ENCODE data around the gene HIP1.
A peak's percentile ranks its signal among the peaks of the same experiment; 100 is the strongest.

Gene HIP1

DNA sequence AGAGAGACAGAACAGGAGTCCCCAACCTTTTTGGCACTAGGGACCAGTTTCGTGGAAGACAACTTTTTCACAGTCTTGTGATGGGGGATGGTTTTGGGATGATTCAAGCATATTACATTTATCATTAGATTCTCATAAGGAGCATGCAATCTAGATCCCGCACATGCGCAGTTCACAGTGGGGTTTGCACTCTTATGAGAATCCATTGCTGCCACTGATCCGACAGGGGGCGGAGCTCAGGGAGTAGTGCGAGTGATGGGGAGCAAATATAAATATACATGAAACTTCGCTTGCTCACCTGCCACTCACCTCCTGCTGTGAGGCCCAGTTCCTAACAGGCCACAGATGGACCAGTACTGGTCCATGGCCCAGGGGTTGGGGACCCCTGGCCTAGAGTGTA lies 19.1 kb upstream of the HIP1 start:
- Mint-ChIP-seq H3K4me3 (no peak overlapping the region), H3K27ac (no peak overlapping the region), H3K27me3 (ENCODE audit: low read depth) (no peaks in the 10 kb centered on the region), H3K4me1 (ENCODE audit: low read depth) (peaks cover 3% of the 10 kb centered on the region), H3K36me3 (ENCODE audit: low read depth) (no peaks in the 10 kb centered on the region), H3K9me3 (no peaks in the 10 kb centered on the region)
- no peak for DNase-seq (ENCODE audit: low spot score)

DNA sequence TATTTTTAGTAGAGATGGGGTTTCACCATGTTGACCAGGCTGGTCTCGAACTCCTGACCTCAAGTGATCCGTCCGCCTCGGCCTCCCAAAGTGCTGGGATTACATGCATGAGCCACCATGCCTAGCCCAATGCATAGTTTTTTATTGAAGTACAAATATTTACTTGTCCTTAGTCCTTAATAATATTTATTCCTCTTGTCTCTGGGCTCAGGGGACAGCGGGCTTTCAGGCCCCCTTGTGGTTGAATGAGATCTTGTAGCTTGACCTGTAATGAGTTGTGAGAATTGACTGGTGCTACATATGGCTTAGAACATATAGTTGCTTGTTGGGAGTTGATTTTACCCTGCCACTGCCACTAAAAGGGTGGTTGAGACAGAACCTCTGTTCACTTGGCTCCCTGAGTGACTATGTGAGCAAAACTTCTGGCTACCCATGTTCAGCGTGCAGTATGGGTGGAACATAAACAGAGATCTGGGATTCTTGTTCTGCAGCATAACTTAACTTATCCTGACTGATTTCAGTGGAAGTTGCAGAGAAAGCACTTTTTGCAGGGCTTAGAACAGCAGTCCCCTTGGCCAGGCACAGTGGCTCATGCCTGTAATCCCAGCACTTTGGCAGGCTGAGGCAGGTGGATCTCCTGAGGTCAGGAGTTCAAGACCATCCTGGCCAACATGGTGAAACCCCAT lies 18.4 kb upstream of the HIP1 start:
- no peak for DNase-seq (ENCODE audit: low spot score)
- Mint-ChIP-seq H3K4me3 (no peak overlapping the region), H3K4me1 (ENCODE audit: low read depth) (peaks cover under 1% of the 10 kb centered on the region), H3K9me3 (no peaks in the 10 kb centered on the region), H3K36me3 (ENCODE audit: low read depth) (no peaks in the 10 kb centered on the region), H3K27ac (no peak overlapping the region), H3K27me3 (ENCODE audit: low read depth) (no peaks in the 10 kb centered on the region)

DNA sequence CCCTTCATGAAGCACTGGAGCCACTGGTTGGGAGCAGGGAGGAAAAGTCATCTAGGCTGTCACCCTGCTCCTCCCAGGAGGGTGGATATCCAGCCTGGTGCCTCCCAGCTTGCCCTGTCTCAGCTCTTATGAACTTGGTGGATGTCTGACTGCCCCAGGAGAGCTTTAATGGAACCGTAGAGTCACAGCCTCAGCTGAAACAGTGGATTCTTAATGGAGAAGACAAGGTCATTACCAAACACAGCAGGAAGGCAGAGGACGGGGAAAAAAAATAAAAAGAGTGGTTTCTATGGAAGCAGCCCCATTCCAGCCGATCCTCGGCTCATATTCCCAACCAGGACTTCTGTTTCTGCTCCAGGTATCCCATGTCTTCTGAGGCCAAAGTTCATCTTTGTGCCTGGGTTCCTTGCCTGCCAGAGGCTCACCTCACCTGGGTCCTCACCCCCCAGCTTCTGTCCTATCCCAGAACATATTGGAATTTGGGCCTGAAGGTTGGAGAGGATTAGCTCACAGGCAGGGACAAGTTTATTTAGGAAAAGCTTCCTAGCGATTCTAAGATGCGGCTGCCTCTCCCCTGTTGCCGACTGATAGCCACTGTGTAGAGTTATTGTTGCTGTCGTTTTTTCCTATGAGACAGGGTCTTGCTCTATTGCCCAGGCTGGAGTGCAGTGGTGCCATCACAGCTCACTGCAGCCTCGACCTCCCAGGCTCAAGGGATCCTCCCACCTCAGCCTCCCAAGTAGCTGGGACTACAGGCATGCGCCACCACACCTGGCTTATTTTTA lies 17.7 kb upstream of the HIP1 start:
- H3K9me3 Mint-ChIP-seq: no peaks in the 10 kb centered on the region
- no peak overlapping the region for H3K27ac Mint-ChIP-seq
- H3K36me3 Mint-ChIP-seq (ENCODE audit: low read depth): no peaks in the 10 kb centered on the region
- H3K27me3 Mint-ChIP-seq (ENCODE audit: low read depth): no peaks in the 10 kb centered on the region
- no peak for DNase-seq (ENCODE audit: low spot score)
- no peaks in the 10 kb centered on the region for H3K4me1 Mint-ChIP-seq (ENCODE audit: low read depth)
- no peak overlapping the region for H3K4me3 Mint-ChIP-seq

DNA sequence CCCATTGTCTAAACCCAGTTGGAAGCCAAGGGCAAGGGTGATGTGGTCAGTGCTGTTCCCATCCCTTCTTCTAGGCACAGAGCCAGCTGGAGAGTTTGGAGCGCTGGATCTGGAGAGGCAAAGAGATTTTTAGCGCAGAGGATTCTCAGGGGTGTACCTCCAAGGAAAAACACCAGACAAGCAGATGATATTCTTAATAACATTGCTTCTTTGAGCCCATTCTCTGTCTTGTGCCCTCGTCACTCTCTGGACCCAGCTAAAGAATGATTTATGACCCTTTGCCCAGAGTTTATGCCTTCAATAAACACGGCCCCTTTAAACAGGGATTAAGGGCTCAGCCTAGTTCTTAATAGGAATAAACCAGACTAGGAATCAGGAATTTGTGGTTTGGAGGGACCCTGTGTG lies 4.7 kb upstream of the HIP1 start:
- H3K9me3 Mint-ChIP-seq: no peaks in the 10 kb centered on the region
- no peak overlapping the region for H3K27ac Mint-ChIP-seq
- H3K4me1 Mint-ChIP-seq (ENCODE audit: low read depth): peaks cover 9% of the 10 kb centered on the region
- H3K36me3 Mint-ChIP-seq (ENCODE audit: low read depth): no peaks in the 10 kb centered on the region
- no peak overlapping the region for H3K4me3 Mint-ChIP-seq
- no peak for DNase-seq (ENCODE audit: low spot score)
- peaks cover 12% of the 10 kb centered on the region for H3K27me3 Mint-ChIP-seq (ENCODE audit: low read depth)

DNA sequence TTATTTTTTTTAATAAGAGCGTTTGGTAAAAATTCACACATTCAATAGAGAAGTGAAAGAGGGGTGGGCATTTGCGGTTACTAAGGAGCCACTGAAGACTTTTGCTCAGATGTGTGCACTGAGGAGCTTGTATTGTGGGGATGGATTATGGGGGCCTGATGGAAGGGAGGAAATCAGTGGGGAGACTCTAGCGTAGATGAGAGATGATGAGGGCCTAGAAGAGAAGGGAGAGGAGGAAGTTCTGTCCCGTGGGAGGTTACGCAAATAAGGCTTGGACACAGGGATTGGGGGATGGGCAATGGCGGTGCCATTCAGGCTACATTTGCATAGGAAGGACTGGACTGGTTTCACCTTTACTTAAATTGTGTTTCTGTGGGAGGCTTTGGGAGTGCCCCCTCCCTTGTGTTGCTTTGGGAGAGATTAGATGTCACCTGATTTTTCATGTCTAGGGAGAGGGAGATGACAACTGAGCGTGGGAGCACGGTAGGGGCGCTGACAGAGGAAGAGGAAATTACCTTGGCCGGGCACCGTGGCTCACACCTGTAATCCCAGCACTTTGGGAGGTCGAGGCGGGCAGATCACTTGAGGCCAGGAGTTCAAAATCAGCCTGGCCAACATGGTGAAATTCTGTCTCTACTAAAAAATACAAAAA lies 2.2 kb upstream of the HIP1 start:
- no peak overlapping the region for H3K27ac Mint-ChIP-seq
- no peak for DNase-seq (ENCODE audit: low spot score)
- H3K36me3 Mint-ChIP-seq (ENCODE audit: low read depth): no peaks in the 10 kb centered on the region
- H3K4me1 Mint-ChIP-seq (ENCODE audit: low read depth): peaks cover 12% of the 10 kb centered on the region
- no peaks in the 10 kb centered on the region for H3K9me3 Mint-ChIP-seq
- peaks cover 21% of the 10 kb centered on the region for H3K27me3 Mint-ChIP-seq (ENCODE audit: low read depth)
- no peak overlapping the region for H3K4me3 Mint-ChIP-seq

DNA sequence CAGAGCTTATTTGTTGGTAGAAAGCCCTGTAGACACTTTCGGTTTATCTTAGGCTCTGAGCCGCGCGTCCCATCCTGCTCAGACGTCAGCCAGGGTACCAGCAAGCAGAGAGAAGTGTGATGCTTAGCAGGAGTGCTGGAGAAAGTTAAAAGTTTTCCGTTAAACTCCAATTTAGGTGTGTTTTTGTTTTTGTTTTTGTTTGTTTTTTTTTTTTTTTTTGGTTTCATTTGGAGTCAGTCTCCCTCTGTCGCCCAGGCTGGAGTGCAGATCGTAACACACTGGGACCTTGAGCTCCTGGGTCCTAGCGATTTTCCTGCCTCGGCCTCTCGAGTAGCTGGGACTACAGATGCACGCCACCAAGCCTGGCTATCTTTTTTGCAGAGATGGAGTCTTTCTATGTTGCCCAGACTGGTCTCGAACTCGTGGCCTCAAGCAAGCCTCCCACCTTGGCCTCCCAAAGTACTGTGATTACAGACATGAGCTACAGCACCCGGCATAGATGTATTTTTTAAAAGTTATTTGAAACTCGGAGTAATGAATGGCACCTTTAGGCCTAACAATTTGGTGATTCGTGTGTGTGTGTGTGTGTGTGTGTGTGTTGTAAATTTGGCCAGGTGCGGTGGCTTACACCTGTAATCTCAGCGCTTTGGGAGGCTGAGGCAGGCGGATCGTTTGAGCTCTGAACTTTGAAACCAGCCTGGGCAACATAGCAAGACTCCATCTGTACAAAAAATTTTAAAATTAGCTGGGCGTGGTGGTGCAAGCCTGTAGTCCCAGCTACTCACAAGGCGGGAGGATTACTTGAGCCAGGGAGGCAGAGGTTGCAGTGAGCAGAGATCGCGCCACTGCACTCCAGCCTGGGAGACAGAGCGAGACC lies 1.3 kb upstream of the HIP1 start:
- DNase-seq (ENCODE audit: low spot score): no peak
- H3K27ac Mint-ChIP-seq: peak overlapping the region; percentile 98
- H3K9me3 Mint-ChIP-seq: no peaks in the 10 kb centered on the region
- H3K36me3 Mint-ChIP-seq (ENCODE audit: low read depth): no peaks in the 10 kb centered on the region
- peaks cover 21% of the 10 kb centered on the region for H3K27me3 Mint-ChIP-seq (ENCODE audit: low read depth)
- H3K4me1 Mint-ChIP-seq (ENCODE audit: low read depth): peaks cover 12% of the 10 kb centered on the region
- H3K4me3 Mint-ChIP-seq: peak overlapping the region; percentile 94

DNA sequence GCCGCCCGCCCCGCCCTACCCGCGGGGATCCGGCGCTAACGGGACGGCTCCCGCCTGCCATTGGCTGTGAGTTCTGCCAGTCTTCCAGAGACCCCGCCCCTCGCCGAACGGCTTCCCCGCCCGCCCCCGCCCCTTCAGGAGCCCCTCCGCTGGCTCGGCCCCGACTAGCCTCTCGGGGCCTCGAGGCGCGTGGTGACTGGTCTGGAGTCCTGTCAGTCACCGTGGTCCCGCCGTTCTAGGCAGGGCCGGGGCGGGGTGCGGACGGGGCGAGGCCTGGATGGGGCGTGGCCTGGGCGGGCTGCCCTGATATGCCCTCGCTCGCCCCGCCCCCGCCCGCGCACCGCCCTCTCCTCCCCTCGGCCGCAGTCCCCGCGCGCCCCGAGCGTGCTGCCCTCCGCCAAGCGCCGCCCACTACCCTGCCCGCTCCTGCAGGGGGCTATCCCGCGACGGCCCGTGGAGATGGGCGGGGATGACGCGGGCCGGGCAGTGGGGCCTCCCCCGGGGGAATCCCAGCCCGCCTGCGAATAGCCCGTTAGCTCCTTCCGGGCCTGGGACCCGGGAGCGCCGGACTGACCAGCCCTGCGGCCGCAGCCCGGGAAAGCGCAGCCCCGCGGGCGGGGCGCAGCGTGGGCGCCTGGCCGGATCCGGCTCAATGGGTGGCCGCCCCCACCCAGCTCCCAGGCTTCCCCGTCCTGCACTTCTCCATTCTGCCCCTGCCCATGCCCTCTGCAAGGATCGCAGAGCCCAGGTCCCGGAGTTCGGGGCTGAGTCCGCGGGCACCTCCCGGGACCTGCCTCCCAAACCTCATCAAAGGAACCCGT lies 444 bp upstream of the HIP1 start:
- Mint-ChIP-seq H3K27ac (peak overlapping the region; percentile 98), H3K4me3 (peak overlapping the region; percentile 94), H3K4me1 (ENCODE audit: low read depth) (peaks cover 12% of the 10 kb centered on the region), H3K9me3 (no peaks in the 10 kb centered on the region), H3K36me3 (ENCODE audit: low read depth) (no peaks in the 10 kb centered on the region), H3K27me3 (ENCODE audit: low read depth) (peaks cover 19% of the 10 kb centered on the region)
- DNase-seq (ENCODE audit: low spot score): peak; percentile 99

DNA sequence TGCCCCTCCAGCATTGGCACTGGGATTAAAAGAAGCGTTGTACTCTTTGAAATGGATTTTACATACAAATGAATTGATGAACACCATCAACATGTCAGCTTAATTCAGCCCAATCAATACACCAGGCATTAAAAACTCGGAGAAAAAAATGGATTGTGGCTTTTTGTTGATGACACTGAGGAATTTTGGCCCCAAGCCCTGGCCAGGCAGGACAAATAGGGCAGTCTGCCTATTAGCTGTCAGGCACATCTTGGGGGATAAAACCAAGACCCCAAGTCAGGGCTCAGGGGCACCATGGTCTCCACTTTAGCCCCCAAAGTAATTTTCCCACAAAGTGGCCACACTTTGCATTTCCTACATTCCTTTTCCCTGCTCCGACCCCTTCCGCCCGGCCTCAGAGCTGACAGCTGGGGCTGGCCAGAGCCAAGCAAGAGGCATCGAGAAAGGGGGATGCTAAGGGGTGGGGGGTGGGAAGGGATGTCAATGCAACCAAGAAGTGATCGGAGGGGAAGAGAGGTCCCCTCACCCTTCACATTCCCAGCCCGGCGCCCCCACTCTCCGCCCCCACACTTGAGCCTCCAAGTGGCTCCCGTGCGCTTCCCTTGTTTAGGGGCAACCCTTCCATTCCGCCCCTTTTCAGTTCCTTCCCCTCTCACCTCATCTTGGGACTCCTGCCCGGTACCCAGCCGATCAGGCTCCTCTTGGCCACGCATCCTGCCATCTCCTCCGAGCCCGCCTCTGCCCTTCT lies 711 bp downstream of the HIP1 start:
- DNase-seq (ENCODE audit: low spot score): no peak
- Mint-ChIP-seq H3K9me3 (no peaks in the 10 kb centered on the region), H3K4me3 (peak overlapping the region; percentile 83), H3K27me3 (ENCODE audit: low read depth) (peaks cover 16% of the 10 kb centered on the region), H3K36me3 (ENCODE audit: low read depth) (no peaks in the 10 kb centered on the region), H3K4me1 (ENCODE audit: low read depth) (peaks cover 12% of the 10 kb centered on the region), H3K27ac (peak overlapping the region; percentile 55)

DNA sequence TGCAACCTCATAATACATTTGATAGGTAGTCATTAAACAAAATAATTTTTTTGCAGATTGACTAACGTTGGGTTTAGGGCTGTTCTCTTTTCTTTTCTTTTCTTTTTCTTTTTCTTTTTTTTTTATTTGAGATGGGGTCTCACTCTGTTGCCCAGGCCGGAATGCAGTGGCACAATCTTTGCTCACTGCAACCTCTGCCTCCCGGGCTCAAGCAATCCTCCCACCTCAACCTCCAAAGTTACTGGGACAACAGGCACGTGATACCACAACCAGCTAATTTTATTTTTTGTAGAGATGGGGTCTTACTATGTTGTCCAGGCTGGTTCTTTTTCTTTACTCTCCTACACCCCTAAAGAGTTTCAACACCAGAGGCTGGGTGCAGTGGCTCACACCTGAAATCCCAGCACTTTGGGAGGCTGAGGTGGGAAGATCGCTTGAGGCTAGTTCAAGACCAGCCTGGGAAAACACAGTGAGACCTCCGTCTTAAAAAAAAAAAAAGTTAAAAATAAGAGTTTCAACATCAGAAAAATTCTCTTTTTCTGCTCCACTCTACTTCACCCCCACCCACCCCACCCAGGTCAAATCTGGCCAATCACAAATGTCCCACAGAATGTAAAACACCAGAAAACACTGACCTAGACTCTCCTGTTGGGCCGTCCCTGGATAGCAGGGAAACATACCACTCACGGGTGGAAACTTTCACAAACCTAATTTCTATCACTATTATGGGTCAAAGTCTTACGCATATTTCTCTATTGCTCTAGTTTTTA lies 3.0 kb downstream of the HIP1 start:
- Mint-ChIP-seq H3K27me3 (ENCODE audit: low read depth) (peaks cover 13% of the 10 kb centered on the region), H3K27ac (no peak overlapping the region), H3K36me3 (ENCODE audit: low read depth) (no peaks in the 10 kb centered on the region), H3K4me3 (no peak overlapping the region), H3K4me1 (ENCODE audit: low read depth) (peaks cover 8% of the 10 kb centered on the region), H3K9me3 (no peaks in the 10 kb centered on the region)
- no peak for DNase-seq (ENCODE audit: low spot score)

DNA sequence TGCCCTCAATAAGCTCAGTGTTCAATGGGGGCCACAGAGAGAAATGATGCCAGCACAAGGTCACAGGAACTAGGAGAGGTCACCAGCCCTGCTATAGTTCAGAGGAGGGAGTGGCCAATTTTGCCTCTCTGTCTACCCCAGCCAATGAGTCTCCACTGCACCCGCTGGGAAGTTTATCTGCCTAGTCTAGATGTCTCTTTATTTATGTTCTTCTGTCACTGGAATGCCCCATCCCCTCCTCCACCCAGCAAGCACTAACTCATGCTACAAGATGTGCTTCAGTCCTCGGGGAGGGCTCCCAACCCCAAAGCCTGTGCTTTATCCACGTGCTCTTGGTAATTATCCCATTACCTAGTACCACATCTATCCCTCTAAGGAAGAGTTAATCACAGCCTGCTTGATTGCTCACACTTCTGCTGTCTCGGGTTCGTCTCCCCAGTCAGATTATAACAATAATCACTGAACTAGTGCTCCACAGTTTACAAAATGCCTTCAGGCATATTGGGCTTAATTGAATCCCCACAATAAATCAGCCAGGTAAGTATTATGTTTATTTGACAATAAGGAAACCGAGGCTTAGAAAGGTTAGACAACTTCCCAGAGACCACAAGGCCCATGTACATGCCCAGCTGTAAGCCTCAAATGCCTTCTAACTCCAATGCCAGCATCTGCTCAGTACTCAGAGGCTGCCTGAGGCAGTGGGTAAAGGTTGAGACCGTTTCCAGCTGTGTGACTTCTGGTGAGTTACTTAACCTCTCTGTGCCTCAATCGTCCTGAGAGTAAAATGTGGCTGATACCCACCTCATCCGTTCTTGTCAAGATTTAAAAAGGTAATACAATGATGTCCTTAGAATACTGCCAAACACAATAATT lies 3.9 kb downstream of the HIP1 start:
- no peak overlapping the region for H3K4me3 Mint-ChIP-seq
- H3K27me3 Mint-ChIP-seq (ENCODE audit: low read depth): peaks cover 10% of the 10 kb centered on the region
- no peak overlapping the region for H3K27ac Mint-ChIP-seq
- DNase-seq (ENCODE audit: low spot score): no peak
- no peaks in the 10 kb centered on the region for H3K36me3 Mint-ChIP-seq (ENCODE audit: low read depth)
- H3K4me1 Mint-ChIP-seq (ENCODE audit: low read depth): peaks cover 10% of the 10 kb centered on the region
- no peaks in the 10 kb centered on the region for H3K9me3 Mint-ChIP-seq

DNA sequence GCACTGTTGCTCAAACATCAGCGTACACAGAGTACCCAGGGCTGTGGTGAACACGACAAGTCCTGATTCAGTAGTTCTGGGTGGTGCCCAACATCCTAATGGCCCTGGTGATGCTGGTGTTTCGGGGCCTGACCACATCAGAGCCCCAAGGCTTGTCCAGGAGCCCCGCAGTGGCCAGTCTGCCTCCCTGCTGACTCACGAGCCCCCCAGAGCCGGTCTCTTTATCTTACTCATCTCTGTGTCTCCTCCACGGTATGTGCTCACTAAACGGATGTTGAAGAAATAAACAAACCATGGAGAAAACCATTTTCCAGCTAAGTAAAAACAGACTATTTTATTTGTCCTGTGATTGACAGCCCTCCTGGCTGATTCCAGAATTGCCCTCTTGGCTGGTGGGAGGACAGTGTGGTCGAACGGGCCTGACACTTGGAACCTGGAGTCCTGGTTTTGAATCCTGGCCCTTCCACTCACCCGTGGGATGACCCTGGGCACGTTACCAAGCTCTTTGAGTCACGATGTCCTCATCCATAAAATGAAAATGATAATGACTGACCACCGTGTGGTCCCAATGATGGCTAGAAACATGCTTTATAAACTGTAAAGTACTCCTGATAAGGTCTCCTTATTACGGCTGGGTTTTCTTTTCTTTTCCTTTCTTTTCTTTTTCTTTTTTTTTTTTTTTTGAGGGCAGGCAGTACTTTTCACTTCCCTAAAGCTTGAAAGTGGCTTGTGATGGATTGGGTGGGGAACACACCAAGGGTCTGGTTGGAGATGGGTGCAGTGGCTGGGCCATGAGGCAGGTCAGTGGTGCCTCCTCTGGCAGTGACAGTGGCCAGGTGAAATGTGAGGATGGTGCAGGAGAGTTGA lies 5.7 kb downstream of the HIP1 start:
- Mint-ChIP-seq H3K4me1 (ENCODE audit: low read depth) (peaks cover 11% of the 10 kb centered on the region), H3K4me3 (no peak overlapping the region), H3K27ac (no peak overlapping the region), H3K36me3 (ENCODE audit: low read depth) (no peaks in the 10 kb centered on the region), H3K27me3 (ENCODE audit: low read depth) (peaks cover 10% of the 10 kb centered on the region), H3K9me3 (no peaks in the 10 kb centered on the region)
- DNase-seq (ENCODE audit: low spot score): no peak

Measured in T-helper 2 cell treated with Interferon-gamma antibody and Interleukin-4, amounts not matched to agents 5 μg/mL and 100 μg/mL, for 36 hours (primary cell).